Upper lobe of left lung (tissue), 6 donors: ENCODE measurements around the gene DNAH8. TPM values are rescaled to one million over a fixed set of nuclear protein-coding genes. Genes with fewer than 3 reads are reported as not detected.

Experiments used
- ATAC-seq, 2 donors: fragments of 200-7000 bp; cut with Tn5 transposase; one replicate each; pipeline ENCODE4 v1.9.1; 2022; ENCODE audit warnings: mild to moderate bottlenecking in 2 of 2, moderate library complexity in 2 of 2; ENCODE audit not compliant: low FRiP score in 2 of 2
- DNase-seq, 2 donors: peaks; one replicate each; pipeline ENCODE4 v3.0.0-alpha.2; 2019 to 2020
- H3K27ac ChIP-seq, 4 donors: fragments of 200-600 bp; sonication (generic); one replicate each; pipeline ENCODE4 v1.5.1; 2016 to 2019
- H3K27me3 ChIP-seq, 4 donors: fragments of 200-600 bp; sonication (generic); one replicate each; pipeline ENCODE4 v1.5.1; 2017 to 2019
- H3K36me3 ChIP-seq, 4 donors: fragments of 200-600 bp; sonication (generic); one replicate each; pipeline ENCODE4 v1.5.1; 2016 to 2019
- H3K4me1 ChIP-seq, 4 donors: fragments of 200-600 bp; sonication (generic); one replicate each; pipeline ENCODE4 v1.5.1; 2018 to 2019
- H3K4me3 ChIP-seq, 4 donors: fragments of 200-600 bp; sonication (generic); one replicate each; pipeline ENCODE4 v1.5.1; 2017 to 2019; ENCODE audit warnings: mild to moderate bottlenecking in 2 of 4, moderate library complexity in 1 of 4
- H3K9me3 ChIP-seq, 4 donors: fragments of 200-600 bp; sonication (generic); one replicate each; pipeline ENCODE4 v1.5.1; 2018 to 2019
- CTCF ChIP-seq, 6 experiments: fragments of 450-650 bp in 4 of 6; fragments of 200-600 bp in 2 of 6; sonication (generic) in 2 of 6; IDR thresholded peaks; one replicate each; pipeline ENCODE4 v1.5.1; 2016 to 2019; ENCODE audit warnings: antibody characterized with exemption in 6 of 6
- EP300 ChIP-seq, 4 donors: sonication (generic); formaldehyde crosslinking; IDR thresholded peaks; one replicate each; pipeline ENCODE4 v1.5.1; 2017; ENCODE audit warnings: antibody characterized with exemption in 4 of 4, control low read depth in 2 of 4
- POLR2A ChIP-seq, 4 donors: fragments of 450-650 bp; IDR thresholded peaks; one replicate each; pipeline ENCODE4 v1.5.1; 2016 to 2017; ENCODE audit warnings: antibody characterized with exemption in 4 of 4, mild to moderate bottlenecking in 2 of 4
- POLR2AphosphoS5 ChIP-seq, 2 donors: sonication (generic); formaldehyde crosslinking; IDR thresholded peaks; one replicate each; pipeline ENCODE4 v1.5.1; 2017; ENCODE audit warnings: antibody characterized with exemption in 2 of 2
- WGBS, 2 donors: methylation state at CpG; one replicate each; pipeline ENCODE4 v1.1.5; 2017 to 2018; 5-methylcytosine and 5-hydroxymethylcytosine counted together
- total RNA-seq, 6 donors: library from RNA; depleted of rRNA in 4 of 6; stranded (reverse); fragments of >200 nt in 4 of 6; gene quantifications; one replicate each; pipeline versions ENCODE4 v1.1.0 to v1.2.1, GENCODE V29; 2016 to 2021
- donor health status: DM: no; HTN: no; CAD: no; lungs with moderate emphysema.
- donor health status: DM: no; HTN: yes; CAD: no; lungs with severe emphysema.

Gene DNAH8
- total RNA-seq, 6 donors from 2014 or later, result under 0.01 to 0.24 (median 0.15) TPM; not detected in 2

GRCh38 chr6:38833320-38833719 is 118.2 kb downstream of the DNAH8 start:
- TF ChIP-seq POLR2A (IDR thresholded peaks at IDR 0.05), result no peak
- TF ChIP-seq POLR2AphosphoS5 (IDR thresholded peaks at IDR 0.05), result no peak
- no peak for TF ChIP-seq CTCF (IDR thresholded peaks at IDR 0.05)
- TF ChIP-seq EP300 (IDR thresholded peaks at IDR 0.05), result no peak
- no peaks in the 10 kb centered on the region for H3K27me3 ChIP-seq
- WGBS, 2 donors, result 86 to 88% methylated on average over 1 of the region's 1 CpG
- H3K9me3 ChIP-seq, result no peaks in the 10 kb centered on the region
- H3K36me3 ChIP-seq, result no peaks in the 10 kb centered on the region
- DNase-seq, result no peak
- H3K27ac ChIP-seq, result no peak overlapping the region
- no peaks in the 10 kb centered on the region for H3K4me1 ChIP-seq
- no peak for ATAC-seq
- no peak overlapping the region for H3K4me3 ChIP-seq

- ATAC-seq (no peak), DNase-seq (no peak)
- no peak for TF ChIP-seq EP300 (IDR thresholded peaks at IDR 0.05)
- TF ChIP-seq POLR2AphosphoS5 (IDR thresholded peaks at IDR 0.05), result no peak
- TF ChIP-seq POLR2A (IDR thresholded peaks at IDR 0.05), result no peak
- TF ChIP-seq CTCF (IDR thresholded peaks at IDR 0.05), result no peak
- Histone ChIP-seq H3K9me3 (no peaks in the 10 kb centered on the region), H3K4me1 (no peaks in the 10 kb centered on the region), H3K36me3 (no peaks in the 10 kb centered on the region), H3K4me3 (no peak overlapping the region), H3K27ac (no peak overlapping the region), H3K27me3 (no peaks in the 10 kb centered on the region)
- 48 to 54% methylated on average over 1 of the region's 1 CpG for WGBS, 2 donors
Observed at GRCh38 chr6:38836585-38836984, 121.5 kb downstream of the DNAH8 start.

GRCh38 chr6:38837101-38837500 is 122.0 kb downstream of the DNAH8 start:
- TF ChIP-seq EP300 (IDR thresholded peaks at IDR 0.05) (no peak), POLR2A (IDR thresholded peaks at IDR 0.05) (no peak), POLR2AphosphoS5 (IDR thresholded peaks at IDR 0.05) (no peak), CTCF (IDR thresholded peaks at IDR 0.05) (no peak)
- ATAC-seq, result no peak
- H3K36me3 ChIP-seq, result no peaks in the 10 kb centered on the region
- 82 to 83% methylated on average over 3 of the region's 3 CpGs for WGBS, 2 donors
- no peak overlapping the region for H3K27ac ChIP-seq
- H3K9me3 ChIP-seq, result no peaks in the 10 kb centered on the region
- H3K27me3 ChIP-seq, result no peaks in the 10 kb centered on the region
- DNase-seq, result no peak
- no peak overlapping the region for H3K4me3 ChIP-seq
- no peaks in the 10 kb centered on the region for H3K4me1 ChIP-seq

- Histone ChIP-seq H3K4me3 (no peak overlapping the region), H3K36me3 (no peaks in the 10 kb centered on the region), H3K4me1 (no peaks in the 10 kb centered on the region), H3K27me3 (no peaks in the 10 kb centered on the region), H3K27ac (no peak overlapping the region), H3K9me3 (no peaks in the 10 kb centered on the region)
- ATAC-seq (no peak), DNase-seq (no peak)
- TF ChIP-seq CTCF (IDR thresholded peaks at IDR 0.05), result no peak
- TF ChIP-seq EP300 (IDR thresholded peaks at IDR 0.05), result no peak
- no peak for TF ChIP-seq POLR2A (IDR thresholded peaks at IDR 0.05)
- no peak for TF ChIP-seq POLR2AphosphoS5 (IDR thresholded peaks at IDR 0.05)
- WGBS, 2 donors, result 81 to 88% methylated on average over 3 of the region's 3 CpGs
Observed at GRCh38 chr6:38843798-38844197, 128.7 kb downstream of the DNAH8 start.

DNA sequence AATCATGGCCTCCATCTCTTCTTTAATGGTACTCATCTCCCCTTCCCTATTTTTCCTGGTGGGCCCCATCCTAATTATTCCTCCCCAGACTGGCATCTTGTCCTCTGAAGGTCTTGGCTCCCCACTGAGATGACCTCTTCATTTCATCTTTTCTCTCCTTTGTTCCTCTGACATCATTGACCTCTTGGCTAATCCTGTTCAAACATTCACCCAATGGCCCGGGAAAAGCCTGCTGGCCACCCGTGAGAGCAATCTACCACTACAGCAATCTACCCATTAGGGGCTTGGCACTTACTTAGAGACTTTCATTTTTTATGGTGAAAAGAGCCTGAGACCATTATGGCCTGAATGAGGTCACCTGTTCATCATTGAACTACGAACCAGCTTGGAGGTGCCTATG is 130.8 kb downstream of the DNAH8 start:
- WGBS, 2 donors, result 74 to 77% methylated on average over 3 of the region's 3 CpGs
- ATAC-seq, result no peak

More for the DNA sequence above, 130.8 kb downstream of the DNAH8 start:
- Histone ChIP-seq H3K4me3 (no peak overlapping the region), H3K9me3 (no peaks in the 10 kb centered on the region), H3K27ac (no peak overlapping the region), H3K4me1 (no peaks in the 10 kb centered on the region), H3K36me3 (no peaks in the 10 kb centered on the region), H3K27me3 (no peaks in the 10 kb centered on the region)
- DNase-seq, result no peak
- TF ChIP-seq CTCF (IDR thresholded peaks at IDR 0.05), result no peak
